Activated T-helper 17 cell treated with anti-CD3 and anti-CD28 coated beads, Interleukin-2, amount 50 U/mL, for 72 hours (primary cell): Measurements from ENCODE around the gene TMLHE. TPM values are rescaled to one million over a fixed set of nuclear protein-coding genes. Genes with fewer than 3 reads are reported as not detected.

ENCODE experiments used
- ATAC-seq: fragments of 150-1000 bp; cut with Tn5 transposase; replicated peaks from 2 replicates; pipeline ENCODE4 v1.10.0; 2021; ENCODE audit warnings: mild to moderate bottlenecking, moderate library complexity
- H3K27ac Mint-ChIP-seq: one replicate; pipeline ENCODE4 v1.8.0; 2022; ENCODE audit warnings: mixed read lengths
- H3K27me3 Mint-ChIP-seq: one replicate; pipeline ENCODE4 v1.8.0; 2022; ENCODE audit warnings: mixed read lengths
- H3K36me3 Mint-ChIP-seq: one replicate; pipeline ENCODE4 v1.8.0; 2022; ENCODE audit warnings: low read depth, mild to moderate bottlenecking, mixed read lengths
- H3K4me1 Mint-ChIP-seq: one replicate; pipeline ENCODE4 v1.8.0; 2022; ENCODE audit warnings: mixed read lengths
- H3K4me3 Mint-ChIP-seq: one replicate; pipeline ENCODE4 v1.8.0; 2022; ENCODE audit warnings: mild to moderate bottlenecking, mixed read lengths
- H3K9me3 Mint-ChIP-seq: one replicate; pipeline ENCODE4 v1.8.0; 2022; ENCODE audit warnings: mixed read lengths
- total RNA-seq, 2 donors: library from RNA; stranded (reverse); gene quantifications; one replicate each; pipeline ENCODE4 v1.2.3, GENCODE V29; 2022

Gene TMLHE
- total RNA-seq, 2 donors from 2014 or later = 11.2 to 16.7 TPM

DNA sequence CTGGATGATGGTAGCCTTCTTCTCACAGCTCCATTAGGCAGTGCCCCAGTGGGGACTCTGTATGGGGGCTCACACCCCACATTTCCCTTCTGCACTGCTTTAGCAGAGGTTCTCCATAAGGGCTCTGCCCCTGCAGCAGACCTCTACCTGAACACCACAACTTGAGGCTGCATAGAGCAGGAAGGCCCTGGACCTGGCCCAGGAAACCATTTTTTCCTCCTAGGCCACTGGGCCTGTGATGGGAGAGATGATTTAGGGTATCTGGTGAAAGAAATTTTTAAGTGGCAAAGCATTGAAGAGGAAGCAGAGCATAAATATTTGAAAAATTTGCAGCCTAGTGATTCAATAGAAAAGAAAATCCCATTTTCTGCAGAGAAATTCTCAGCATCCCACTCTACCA is 171.7 kb downstream of the TMLHE start:
- no peak for ATAC-seq
- Mint-ChIP-seq H3K36me3 (no peaks in the 10 kb centered on the region), H3K27me3 (no peaks in the 10 kb centered on the region), H3K9me3 (no peaks in the 10 kb centered on the region), H3K4me1 (no peaks in the 10 kb centered on the region), H3K27ac (no peak overlapping the region), H3K4me3 (no peak overlapping the region)

Other genes starting within 250 kb of the TMLHE start
- not detected for gene F8A2, start 230.9 kb downstream of the TMLHE start, total RNA-seq
- gene F8A3, start 154.3 kb downstream of the TMLHE start, total RNA-seq = 10 to 100 TPM; 13.6 to 25.8 TPM
- under 1 TPM; 0.50 to 0.52 TPM for gene SPRY3, start 366 bp downstream of the TMLHE start, total RNA-seq